Tibial artery (tissue), 4 donors: ENCODE results near the gene SRBD1.
A peak's percentile ranks its signal among the peaks of the same experiment; 100 is the strongest.

Experiments used
- DNase-seq, 2 donors: peaks; one replicate each; pipeline ENCODE4 v3.0.0-alpha.2; 2019
- H3K27ac ChIP-seq, 2 donors: fragments of 200-600 bp; sonication (generic) in 1 of 2; 1 replicate in 1 of 2; 2 replicates in 1 of 2; pipeline ENCODE4 v1.5.1; 2018 to 2019; ENCODE audit warnings: mild to moderate bottlenecking in 1 of 2
- H3K27me3 ChIP-seq, 2 donors: fragments of 200-600 bp; sonication (generic) in 1 of 2; one replicate each; pipeline versions ENCODE4 v1.5.1 to v1.6.0; 2016 to 2019
- H3K36me3 ChIP-seq, 3 donors: fragments of 200-600 bp; sonication (generic) in 2 of 3; one replicate each; pipeline ENCODE4 v1.5.1; 2016 to 2019; ENCODE audit warnings: mild to moderate bottlenecking in 2 of 3
- H3K4me1 ChIP-seq, 4 donors: fragments of 200-600 bp; sonication (generic) in 2 of 4; 1 replicate in 3 of 4; 2 replicates in 1 of 4; pipeline ENCODE4 v1.5.1; 2016 to 2019
- H3K4me3 ChIP-seq, 2 donors: fragments of 200-600 bp; sonication (generic) in 1 of 2; 1 replicate in 1 of 2; 2 replicates in 1 of 2; pipeline ENCODE4 v1.5.1; 2018 to 2019; ENCODE audit warnings: mild to moderate bottlenecking in 2 of 2
- H3K9me3 ChIP-seq, 3 donors: fragments of 200-600 bp; sonication (generic) in 1 of 3; one replicate each; pipeline ENCODE4 v1.5.1; 2016 to 2019
- CTCF ChIP-seq, 2 experiments: fragments of 200-600 bp in 1 of 2; fragments of 450-650 bp in 1 of 2; IDR thresholded peaks; one replicate each; pipeline ENCODE4 v1.5.1; 2017 to 2019; ENCODE audit warnings: antibody characterized with exemption in 2 of 2, mild to moderate bottlenecking in 1 of 2, moderate library complexity in 1 of 2
- intact Hi-C: fragments of 100-400 bp; cut with DNase I; formaldehyde crosslinking; loops from one replicate; pipeline ENCODE4 v1.15.0; 2023; ENCODE audit warnings: low total_unique reads

The SRBD1 gene

GRCh38 chr2:45583977-45584376 is 27.1 kb downstream of the SRBD1 start:
- intact Hi-C loops: no loop called here
- no peak for DNase-seq
- peaks cover 0 to 3% (median 0%) of the 10 kb centered on the region in 3 donors for H3K36me3 ChIP-seq
- H3K4me3 ChIP-seq: no peak overlapping the region
- H3K27ac ChIP-seq: no peak overlapping the region
- no peaks in the 10 kb centered on the region for H3K4me1 ChIP-seq
- no peaks in the 10 kb centered on the region for H3K27me3 ChIP-seq
- TF ChIP-seq CTCF (IDR thresholded peaks at IDR 0.05): no peak
- H3K9me3 ChIP-seq: no peaks in the 10 kb centered on the region

DNA sequence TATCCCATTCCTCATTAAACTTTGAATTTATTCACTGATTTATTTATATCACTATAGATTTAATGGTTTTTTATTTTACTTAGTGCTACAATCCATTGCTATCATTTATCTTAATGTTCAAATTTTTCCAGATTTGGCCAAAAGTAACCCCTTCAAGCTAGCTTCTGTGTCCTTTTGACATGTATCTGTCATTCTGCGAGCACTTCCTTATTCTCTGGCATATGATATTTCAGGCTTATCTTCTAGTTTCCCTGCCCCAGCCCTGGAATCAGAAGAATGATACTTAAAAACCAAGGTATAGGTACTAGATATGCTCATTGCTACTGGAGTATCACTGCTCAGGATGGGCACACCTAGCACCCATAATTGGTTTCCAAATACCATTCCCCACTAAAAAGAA is 28.5 kb downstream of the SRBD1 start:
- Histone ChIP-seq H3K36me3 (peaks cover 0 to 3% (median 0%) of the 10 kb centered on the region in 3 donors), H3K27ac (no peak overlapping the region), H3K4me1 (no peaks in the 10 kb centered on the region), H3K9me3 (no peaks in the 10 kb centered on the region), H3K4me3 (no peak overlapping the region), H3K27me3 (no peaks in the 10 kb centered on the region)
- no peak for TF ChIP-seq CTCF (IDR thresholded peaks at IDR 0.05)
- no peak for DNase-seq
- intact Hi-C loops: no loop called here

- Histone ChIP-seq H3K4me1 (no peaks in the 10 kb centered on the region), H3K27me3 (no peaks in the 10 kb centered on the region), H3K9me3 (no peaks in the 10 kb centered on the region), H3K4me3 (no peak overlapping the region), H3K36me3 (peaks cover 0 to 3% (median 0%) of the 10 kb centered on the region in 3 donors), H3K27ac (no peak overlapping the region)
- DNase-seq: no peak
- intact Hi-C loops: no loop called here
- TF ChIP-seq CTCF (IDR thresholded peaks at IDR 0.05): peak in 1 of 2 experiments; percentile 16
Observed at GRCh38 chr2:45578056-45578843, 32.8 kb downstream of the SRBD1 start.

DNA sequence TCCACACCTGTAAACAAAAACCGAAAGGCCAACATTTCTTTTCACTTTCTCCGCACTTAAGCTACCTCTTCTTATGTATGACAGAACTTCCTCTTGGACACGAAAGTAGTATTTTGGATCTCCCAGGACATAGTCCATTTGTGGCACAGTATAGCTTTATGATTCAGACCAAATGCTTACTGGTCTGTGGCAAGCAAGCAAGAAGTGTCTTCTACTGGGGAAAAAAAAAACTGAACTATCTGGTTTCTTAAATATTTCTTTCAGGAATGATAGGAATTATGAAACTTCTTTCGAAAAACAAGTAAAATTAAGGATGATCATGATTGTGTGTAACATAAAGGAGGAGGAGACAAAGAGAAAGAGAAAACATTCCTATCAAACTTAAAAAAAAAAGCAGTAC is 33.6 kb downstream of the SRBD1 start:
- H3K36me3 ChIP-seq: peaks cover 0 to 3% (median 3%) of the 10 kb centered on the region in 3 donors
- TF ChIP-seq CTCF (IDR thresholded peaks at IDR 0.05): no peak

DNA sequence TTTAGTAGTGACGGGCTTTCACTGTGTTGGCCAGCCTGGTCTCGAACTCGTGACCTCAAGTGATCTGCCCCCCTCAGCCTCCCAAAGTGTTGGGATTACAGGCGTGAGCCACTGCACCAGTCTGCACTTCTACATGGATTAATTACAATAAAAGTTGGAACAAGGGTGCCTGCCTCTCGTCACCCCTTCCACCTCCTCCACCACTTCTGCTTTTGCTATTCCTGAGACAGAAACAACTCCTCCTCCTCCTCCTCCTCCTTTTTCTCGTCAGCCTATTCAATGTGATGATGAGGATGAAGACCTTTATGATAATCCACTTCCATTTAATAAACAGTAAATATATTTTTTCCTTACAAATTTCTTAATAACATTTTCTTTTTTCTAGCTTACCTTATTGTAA is 35.2 kb downstream of the SRBD1 start:
- no peaks in the 10 kb centered on the region for H3K4me1 ChIP-seq
- no peak overlapping the region for H3K4me3 ChIP-seq
- intact Hi-C loops: no loop called here
- H3K27ac ChIP-seq: no peak overlapping the region
- no peak for DNase-seq
- TF ChIP-seq CTCF (IDR thresholded peaks at IDR 0.05): no peak
- peaks cover 0 to 3% (median 0%) of the 10 kb centered on the region in 3 donors for H3K36me3 ChIP-seq
- no peaks in the 10 kb centered on the region for H3K9me3 ChIP-seq
- no peaks in the 10 kb centered on the region for H3K27me3 ChIP-seq

More for the DNA sequence above, 33.6 kb downstream of the SRBD1 start:
- DNase-seq: no peak
- Histone ChIP-seq H3K9me3 (no peaks in the 10 kb centered on the region), H3K27me3 (no peaks in the 10 kb centered on the region), H3K4me3 (no peak overlapping the region), H3K4me1 (no peaks in the 10 kb centered on the region), H3K27ac (no peak overlapping the region)
- intact Hi-C loops: no loop called here
